MM.1S (cell line): ENCODE data around the gene NLRP3.

Experiments used
- EZH2 ChIP-seq: fragments of 300-600 bp; sonication (generic); optimal IDR thresholded peaks from 2 replicates; pipeline ENCODE3; 2017; ENCODE audit warnings: low read depth, mild to moderate bottlenecking, antibody characterized with exemption, low read length, mixed read lengths
- TF ChIP-seq, protein P1 (sequence below): fragments of 300-600 bp; sonication (generic); IDR thresholded peaks from 2 replicates; pipeline ENCODE4 v1.5.1; 2016; ENCODE audit warnings: antibody characterized with exemption, low read length, mixed read lengths

DNA sequence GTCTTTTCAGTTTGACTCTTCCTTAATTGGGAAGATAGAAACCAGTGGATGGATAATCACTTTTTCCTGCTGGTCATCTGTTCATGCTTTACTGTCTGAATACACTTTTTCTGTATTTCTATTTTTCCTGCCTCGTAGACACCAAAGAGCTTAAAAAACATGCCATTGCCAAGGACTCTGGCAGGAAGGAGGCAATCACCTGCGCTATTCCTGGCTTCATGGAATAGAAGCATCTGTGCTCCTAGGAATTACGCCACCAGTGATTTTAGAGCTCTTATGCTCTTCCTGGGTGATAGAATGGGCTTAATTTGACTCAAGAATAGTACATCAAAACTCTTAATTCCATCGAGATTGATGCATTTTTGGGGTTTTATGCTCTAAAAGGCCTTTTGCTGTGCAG lies 26.2 kb downstream of the NLRP3 start:
- TF ChIP-seq, protein P1, sequence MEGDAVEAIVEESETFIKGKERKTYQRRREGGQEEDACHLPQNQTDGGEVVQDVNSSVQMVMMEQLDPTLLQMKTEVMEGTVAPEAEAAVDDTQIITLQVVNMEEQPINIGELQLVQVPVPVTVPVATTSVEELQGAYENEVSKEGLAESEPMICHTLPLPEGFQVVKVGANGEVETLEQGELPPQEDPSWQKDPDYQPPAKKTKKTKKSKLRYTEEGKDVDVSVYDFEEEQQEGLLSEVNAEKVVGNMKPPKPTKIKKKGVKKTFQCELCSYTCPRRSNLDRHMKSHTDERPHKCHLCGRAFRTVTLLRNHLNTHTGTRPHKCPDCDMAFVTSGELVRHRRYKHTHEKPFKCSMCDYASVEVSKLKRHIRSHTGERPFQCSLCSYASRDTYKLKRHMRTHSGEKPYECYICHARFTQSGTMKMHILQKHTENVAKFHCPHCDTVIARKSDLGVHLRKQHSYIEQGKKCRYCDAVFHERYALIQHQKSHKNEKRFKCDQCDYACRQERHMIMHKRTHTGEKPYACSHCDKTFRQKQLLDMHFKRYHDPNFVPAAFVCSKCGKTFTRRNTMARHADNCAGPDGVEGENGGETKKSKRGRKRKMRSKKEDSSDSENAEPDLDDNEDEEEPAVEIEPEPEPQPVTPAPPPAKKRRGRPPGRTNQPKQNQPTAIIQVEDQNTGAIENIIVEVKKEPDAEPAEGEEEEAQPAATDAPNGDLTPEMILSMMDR = no peak
- no peak for TF ChIP-seq EZH2
